C1 segment of cervical spinal cord (tissue), 14 donors: ENCODE results near the gene RHOBTB1.

Experiments used
- DNase-seq, 14 donors: peaks; one replicate each; lab custom pipeline; 2025; lab: John Stamatoyannopoulos, UW

The RHOBTB1 gene

DNA sequence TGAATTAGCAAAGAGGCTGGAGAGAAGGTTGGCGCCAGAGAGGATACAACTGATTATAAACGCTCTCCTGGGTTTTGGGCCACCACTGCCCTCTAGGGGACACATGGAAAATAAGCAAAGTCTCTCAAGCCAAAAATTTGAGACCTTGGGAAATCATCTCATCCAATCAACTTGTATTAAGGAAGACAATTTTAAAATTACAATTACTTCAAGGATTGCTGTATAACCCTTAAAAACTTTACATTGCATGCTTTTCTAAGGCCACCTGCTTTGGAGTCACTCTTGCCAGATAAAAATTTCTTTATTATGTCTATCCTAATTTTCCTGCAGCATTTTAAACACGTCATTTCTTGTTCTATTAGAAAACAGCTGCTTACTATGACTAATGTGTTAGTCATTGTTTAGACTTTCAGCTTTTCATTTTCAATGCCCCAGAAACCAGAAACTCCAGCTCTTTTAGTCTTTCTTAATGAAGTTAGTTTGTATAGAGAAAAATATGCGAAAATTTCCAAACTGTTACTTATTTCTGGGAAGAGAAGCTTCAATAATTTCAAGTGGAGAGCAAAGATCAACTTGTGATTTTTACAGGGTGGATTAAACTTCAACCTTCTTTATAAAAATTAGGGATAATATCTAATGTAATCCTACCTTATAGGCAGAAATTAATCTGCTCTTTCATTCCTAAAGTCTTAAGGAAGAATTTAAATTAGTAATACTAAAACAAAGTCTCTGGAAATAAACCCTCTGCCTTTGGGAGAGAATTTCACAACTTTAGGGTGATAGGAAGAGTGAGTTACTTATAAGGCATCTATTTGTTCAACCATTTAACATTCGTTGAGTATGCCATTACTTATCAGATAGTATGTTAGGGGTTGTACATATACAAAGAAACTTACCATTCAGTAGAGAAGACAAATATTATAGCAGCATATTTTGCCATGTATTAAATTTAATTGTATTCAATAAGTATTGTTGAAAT is 20.6 kb upstream of the RHOBTB1 start:
- peak in 12 of 14 donors; percentile 9 to 49 (median 31) for DNase-seq

DNA sequence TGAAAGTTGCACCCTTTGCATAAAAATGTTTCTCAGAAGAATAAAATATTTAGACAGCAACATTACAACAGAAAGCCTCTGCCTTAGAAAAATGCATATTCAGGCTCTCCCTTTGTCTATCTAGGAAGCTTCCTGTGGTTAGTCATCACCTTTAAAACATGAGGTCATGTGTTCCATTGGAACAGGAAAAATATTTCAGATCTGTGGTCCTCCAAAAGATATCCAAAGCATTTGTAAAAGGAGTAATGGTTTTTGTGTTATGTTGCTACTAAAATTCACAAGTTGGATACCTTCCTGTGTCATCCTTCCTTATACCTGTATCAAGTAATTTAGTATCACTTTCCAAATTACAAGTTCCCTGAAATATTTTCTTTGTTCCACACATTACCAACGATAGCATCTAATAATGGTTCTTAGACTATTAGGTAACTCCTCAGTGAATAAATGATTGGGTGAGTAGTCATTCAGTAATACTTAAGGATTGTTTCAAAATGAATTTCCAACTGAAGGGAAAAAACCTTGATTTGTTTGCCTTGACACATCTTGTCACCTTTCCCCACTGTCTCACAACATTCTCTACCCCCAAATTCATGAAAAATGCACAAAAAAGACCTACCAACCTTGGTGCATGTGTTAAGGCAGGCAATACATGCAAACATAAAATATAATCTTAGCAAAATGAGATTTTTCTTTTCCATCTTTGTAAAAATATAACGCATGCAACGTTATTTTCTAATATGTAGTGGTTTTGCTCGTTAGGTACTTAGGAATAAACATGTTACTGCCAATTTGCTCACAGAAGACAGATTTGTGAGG is 19.7 kb upstream of the RHOBTB1 start:
- DNase-seq, result peak in 1 of 14 donors; percentile 19

DNA sequence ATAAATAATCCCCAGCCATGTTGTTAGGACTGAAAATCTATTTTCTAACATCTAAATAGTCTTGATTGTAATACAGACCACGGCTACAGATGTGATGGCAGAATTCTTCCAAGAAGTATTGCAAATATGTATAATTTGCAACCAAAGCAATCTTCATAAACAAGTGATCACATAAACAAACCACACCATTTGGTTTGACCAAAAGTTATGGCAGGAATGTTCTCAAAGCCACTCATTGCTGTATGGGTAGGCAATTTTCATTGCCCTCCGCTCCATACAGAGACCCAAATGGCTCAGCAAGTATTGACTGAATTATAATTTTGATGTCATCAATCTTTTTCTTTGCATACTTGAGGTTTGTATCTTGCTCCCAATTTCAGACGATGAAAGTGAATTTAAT is 19.0 kb upstream of the RHOBTB1 start:
- no peak for DNase-seq

DNA sequence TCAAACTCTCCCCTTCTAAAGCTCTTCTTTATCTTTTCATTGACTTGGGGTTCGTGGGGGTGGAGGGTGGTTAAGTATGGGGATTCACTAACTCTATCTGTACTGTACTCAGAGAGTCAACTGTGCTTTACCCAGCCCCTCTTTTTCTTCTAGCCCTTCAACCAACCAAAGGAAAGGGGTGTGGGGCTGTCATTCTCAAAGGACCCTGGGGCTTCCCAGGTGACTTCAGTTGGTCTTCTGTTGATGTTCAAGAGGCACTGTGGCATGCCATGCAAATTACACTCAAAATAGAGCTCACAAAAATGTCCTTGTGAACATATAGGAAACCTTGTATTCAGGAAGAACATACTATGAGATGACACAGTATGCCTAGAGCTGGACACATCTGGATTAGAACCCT is 16.9 kb upstream of the RHOBTB1 start:
- no peak for DNase-seq

DNA sequence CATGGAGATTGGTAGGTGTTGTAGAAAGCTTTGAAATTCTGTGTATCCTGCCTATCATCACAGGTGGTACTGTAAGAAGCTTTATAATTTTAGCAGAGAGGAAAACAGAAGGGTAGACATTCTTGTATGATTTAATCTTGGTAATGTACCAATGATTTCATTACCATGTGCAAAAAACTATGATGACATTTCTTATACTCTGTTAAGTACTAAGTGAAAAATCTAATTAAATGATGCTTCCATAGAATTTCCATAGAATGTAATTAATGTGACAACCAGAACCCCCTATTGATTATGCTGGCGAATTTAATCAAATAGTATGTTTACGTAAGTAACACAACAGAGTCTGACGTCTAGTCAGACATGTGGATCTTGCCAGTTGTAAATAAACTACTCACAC is 16.0 kb upstream of the RHOBTB1 start:
- DNase-seq, result no peak

DNA sequence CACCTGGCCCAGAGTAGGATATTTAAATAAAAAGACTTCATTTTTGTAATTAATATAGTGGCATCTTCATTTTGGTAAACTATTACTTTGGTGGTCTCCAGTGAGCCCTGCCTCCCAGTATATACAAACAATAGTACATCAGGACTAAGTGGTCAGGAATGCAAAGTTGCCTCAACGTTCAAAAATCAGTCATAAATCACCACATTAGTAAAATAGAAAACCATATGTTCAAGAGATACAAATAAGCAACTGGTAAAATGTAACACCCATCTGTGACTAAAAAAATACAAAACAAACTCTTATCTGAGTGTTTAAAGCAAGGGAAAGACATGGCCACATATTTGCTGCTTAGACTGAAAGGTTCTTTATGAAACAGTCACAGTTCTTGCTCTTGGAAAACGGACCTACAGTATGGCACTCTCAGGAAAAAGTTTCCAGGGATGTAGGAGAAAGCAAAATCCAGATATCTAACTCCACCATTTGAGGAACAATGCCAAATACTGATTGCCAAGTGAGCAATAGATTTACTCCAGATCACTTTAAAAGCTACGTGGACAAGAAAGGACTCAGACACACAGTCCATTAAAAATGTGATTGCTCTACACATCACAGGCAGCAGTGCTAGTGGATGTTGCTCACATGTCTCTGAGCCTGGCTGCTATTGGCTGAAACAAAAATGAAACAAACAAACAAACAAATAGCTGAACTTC is 15.1 kb upstream of the RHOBTB1 start:
- DNase-seq, result no peak

DNA sequence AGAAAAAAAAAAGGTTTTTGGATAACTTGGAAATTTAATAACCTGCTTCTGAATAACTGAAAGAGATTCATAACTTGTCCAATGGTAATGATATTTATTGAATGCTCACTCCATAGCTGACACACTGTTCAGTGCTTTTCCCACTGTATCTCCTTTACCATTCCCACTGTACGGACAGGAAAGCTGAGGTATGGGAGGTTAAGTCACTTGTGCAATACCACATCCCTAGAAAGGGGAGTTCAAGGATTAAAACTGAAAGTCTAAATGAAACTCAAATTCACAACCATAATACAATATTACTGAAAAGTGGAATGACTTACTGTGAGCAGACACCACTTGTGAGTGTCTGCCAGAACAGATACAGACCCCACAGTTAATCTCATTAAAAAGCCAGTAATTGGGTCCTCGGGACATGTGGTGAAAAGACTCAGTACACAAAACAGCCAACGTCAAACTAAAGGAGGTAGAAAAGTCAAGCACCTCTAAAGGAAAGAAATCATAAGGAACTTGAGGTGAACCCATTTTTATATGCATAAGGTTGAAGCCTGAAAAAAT is 13.8 kb upstream of the RHOBTB1 start:
- no peak for DNase-seq

DNA sequence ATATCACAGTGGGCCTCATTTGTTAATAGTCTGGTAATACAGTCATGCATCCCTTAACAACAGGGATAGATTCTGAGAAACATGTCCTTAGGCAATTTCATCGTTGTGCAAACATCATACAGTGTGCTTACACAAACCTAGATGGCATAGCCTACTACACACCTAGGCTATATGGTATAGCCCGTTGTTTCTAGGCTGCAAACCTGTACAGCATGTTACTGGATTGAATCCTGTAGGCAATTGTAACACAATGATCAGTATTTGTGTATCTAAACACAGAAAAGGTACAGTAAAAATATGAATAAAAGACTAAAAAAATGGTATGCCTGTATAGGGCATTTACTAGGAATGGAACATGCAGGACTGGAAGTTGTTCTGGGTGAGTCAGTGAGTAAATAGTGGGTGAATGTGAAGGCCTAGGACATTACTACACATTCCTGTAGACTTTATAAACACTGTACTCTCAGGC is 12.0 kb upstream of the RHOBTB1 start:
- DNase-seq, result no peak

DNA sequence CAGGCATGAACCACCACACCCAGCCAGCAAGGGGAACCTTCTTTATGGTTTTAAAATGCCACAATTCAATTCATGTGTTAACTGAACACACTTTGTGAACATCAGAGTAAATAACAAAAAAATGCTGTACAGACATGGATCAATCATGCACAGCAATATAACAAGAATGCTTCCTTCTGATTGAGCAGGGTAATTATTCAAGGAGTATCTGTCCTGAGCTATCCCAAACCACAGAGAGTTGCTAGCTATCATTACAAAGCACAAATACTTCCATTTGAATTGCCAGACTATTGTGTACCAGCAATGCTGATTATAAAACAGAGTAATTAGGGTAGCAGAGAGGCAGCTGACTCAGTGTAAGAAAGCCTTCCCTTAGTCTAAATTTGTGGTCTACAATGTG is 11.3 kb upstream of the RHOBTB1 start:
- no peak for DNase-seq

DNA sequence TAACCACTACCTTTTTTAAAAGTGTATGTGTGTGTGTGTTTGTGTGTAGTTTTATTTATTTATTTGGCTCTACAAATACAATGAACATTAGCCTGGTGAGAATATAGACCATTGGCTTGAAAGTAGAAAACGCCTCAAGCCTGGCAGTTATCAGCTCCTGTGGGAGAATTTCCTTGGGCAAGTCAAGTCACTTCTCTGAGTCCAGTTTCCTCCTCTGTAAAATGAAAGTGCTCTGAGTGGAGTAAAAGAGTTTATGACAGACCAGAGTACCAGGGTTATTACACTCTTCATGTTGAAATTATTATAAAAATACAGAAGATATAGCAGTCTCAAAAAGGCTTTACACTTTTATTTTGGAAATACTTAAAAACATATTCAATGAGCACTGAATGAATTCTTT is 10.1 kb upstream of the RHOBTB1 start:
- DNase-seq, result no peak

DNA sequence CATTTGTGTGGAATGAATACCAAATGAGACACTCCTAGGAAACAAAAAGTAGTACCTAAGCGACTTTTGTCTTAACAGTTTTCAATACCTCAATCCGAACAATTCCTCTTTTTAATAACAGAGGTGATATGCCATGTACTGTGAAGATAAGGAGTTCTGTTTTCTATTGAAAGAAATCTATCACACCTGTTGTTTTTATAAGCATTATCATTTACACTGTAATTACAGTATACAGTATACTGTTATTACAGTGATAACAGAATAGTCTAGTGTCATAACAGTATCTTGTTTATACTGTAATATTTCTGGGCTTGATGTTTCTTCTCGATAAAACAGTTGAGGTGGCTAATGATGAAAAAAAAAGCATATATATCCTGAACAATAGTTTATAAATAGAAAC is 9.4 kb upstream of the RHOBTB1 start:
- DNase-seq, result no peak

DNA sequence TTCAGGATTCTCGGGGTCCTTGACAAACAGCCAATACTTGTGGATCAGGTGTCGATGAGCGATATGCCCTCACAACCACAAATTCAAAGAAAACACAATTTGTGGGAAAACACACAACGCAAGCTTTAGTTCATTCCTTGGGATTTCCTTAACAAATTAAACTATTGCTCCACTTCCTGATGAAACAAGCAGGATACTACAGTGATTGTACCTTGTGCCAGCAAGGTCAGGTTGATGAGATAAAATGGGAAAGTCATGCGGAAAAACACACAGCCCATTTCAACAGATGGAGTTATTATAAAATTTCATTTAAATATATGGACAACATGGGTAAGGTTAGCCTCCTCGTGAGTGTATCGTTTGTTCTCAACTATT is 8.8 kb upstream of the RHOBTB1 start:
- DNase-seq, result no peak

DNA sequence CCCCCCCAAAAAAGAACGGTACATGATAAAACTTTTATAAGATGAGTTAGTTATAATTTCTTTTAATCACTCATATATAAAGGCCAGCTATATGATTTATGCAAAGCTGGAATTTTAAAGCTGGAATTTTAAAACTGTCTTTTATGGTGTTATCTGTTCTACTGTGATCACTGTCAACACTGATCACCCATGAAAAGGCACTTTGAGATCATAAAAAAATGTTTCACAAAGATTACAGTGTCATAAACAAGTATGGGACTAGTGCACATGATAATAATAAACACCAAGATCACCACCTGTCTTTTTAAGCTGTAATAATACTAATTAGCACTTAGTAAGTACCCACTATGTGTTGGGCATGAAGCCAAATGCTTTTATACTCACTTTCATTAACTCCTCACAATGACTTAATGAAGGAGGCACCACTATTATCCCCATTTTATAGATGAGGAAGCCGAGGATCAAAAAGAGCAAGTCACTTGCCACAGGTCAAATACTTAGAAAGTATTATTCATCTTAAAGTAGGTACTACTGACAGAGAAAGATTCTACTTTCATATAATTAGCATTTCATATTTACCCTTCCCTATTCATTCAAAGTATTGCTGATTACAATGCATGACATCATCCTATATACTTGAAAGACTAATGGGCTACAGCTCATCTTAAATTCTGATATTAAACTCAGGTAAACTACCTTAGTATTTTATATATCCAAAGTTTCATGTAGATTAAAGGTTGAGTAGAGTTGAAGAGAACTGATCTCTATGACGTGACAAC is 8.3 kb upstream of the RHOBTB1 start:
- no peak for DNase-seq

DNA sequence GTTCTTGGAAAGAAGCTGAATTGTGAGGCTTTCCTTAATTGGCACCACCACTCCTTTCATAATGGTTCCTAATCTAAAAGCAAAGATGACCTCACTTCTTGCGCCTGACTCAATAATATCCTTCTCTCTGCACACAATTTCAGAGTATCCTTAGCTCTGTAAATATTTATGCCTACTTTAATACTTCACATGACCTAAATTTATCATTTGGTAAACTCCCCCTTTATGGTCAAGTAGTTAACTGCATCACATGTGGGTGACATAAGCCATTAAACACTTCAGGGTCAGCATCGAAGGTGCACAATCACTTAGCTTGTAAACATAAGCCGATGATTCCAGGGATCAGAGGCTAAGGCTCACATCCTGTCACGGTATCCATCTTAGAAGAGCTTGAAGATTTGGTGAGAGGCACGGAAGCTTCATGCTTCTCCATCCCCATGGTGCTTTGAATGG is 7.3 kb upstream of the RHOBTB1 start:
- no peak for DNase-seq

DNA sequence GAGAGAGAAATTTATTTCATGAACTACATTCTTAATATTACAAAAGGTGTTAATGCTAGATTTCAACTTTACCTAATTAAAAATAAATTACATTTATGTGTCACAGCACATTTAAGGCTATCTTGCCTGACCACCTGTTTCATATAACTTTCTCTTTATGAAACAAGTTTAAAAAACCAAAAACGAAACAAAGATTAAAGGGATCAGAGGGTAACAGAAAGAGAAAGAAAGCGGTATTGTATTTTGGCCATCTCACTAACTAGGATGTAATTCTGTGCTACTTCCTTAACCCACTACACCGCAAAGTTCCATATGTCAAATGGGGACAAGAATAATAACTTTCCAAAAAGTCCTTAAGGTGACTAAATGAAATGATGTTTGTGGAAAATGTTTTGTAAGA is 6.3 kb upstream of the RHOBTB1 start:
- DNase-seq, result no peak

DNA sequence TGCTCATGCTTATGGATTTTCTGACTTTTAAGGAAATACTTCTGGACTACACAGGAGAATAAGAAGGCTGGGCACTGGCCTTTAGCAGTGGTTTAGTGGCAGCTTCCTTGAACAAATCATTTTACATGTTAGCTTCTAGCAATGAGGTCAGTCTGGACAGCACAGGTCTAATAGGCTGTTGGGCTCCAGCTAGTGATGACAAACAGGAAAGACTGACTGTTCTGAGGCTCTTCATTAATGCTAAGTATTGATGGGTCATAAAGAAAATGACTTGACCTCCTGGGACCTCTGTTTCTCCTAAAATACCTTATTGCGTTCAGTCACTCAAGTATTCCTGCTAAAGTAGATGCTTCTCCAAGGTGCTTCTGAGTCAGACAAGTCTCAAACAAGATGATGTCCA is 4.9 kb upstream of the RHOBTB1 start:
- no peak for DNase-seq

DNA sequence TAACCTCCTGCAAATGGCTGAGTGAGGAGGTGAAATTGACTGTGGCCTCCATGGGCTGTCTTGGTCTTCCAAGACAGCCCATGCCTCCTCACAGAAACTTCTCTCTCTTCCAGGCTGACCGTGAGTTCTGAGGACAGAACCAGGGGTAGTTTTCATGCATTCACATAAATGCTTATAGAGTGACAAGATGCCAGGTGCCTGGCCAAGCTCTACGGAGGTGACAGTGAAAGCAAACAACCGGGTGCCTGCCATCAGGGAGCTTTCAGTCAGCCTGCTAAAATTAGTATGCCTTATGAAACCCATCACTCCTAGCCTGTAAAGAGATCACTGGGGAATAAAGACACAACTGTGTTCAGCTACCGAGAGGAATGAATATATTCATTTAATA is 919 bp upstream of the RHOBTB1 start:
- DNase-seq, result peak in 2 of 14 donors; percentile 52 to 54

DNA sequence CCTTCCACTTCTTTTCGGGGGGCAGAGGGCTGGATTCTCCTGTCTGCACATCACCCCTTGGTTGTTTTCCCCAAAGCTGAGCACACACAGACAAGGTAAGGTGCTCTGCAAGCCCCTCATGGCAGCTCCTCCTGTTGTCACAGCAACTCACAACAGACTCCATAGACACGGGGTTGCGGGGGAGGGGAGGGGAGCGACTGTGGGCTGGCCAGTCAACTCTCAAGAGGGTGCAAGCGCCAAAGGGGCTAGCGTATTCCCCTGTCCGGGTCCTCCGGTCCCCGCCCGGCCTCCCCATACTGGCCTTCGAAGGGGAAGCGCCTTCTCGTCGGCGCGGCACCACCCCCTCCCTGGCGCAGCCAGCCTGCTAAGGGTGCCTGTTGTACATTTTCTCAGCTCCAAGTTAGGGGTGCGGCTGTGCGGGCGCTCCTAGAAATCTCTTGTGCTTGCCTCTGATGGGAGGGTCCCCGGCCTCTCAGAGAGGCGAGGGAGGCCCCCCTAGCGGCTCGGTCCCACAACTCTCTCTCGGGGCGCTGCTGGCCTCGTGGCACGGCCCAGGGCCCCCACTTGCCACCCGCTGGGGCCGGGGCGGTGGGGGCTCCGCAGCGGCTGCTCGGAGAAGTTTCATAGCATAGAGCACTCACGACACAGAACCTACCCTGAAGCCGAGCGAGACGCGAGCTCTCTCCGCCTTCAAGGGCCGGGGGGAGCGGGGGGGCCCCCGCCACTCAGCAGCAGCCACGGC is 498 bp downstream of the RHOBTB1 start:
- peak in 12 of 14 donors; percentile 34 to 92 (median 80) for DNase-seq

DNA sequence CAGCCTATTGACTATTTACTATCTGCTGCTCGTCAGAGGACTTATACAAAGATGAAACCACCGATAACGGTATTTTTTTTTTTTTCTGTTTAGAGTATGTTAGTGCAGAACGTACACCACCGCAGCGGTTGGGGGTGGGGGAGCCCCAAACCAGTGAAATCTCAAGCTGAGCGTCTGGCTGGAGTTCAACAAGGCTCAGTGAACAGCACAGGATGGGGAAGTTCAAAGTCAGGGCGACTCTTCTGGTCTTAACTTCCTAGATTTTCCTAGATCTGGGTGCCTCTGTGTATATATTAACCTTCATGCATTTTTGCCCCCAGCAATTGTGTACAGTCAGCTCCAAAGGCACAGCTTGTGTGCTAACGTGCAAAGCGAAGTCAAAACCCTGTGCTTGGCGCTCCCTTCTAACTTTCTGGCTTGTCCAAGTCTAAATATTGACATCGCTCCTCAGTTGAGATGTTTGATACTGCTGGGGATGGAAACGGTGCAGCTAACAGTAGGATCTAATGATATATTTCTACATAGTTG is 1.1 kb downstream of the RHOBTB1 start:
- peak in 9 of 14 donors; percentile 27 to 73 (median 67) for DNase-seq
